IMR-90 (cell line): ENCODE data around the gene GLYATL2. TPM values are rescaled to one million over a fixed set of nuclear protein-coding genes. Genes with fewer than 3 reads are reported as not detected.

ENCODE experiments used
- ATAC-seq: fragments of 200-7000 bp; cut with Tn5 transposase; 2 replicates; pipeline ENCODE4 v1.9.1; 2020; ENCODE audit warnings: low read depth, mild to moderate bottlenecking, moderate library complexity
- BruUV-seq: library from RNA; stranded (reverse); fragments of 400-500 nt; replicated peaks from 2 replicates; lab custom pipeline; 2021; lab: Mats Ljungman, UMichigan
- CTCF ChIA-PET: fragments of 300-600 bp; formaldehyde crosslinking; extraction: SDS; loops from one replicate; lab custom pipeline; 2021; ENCODE audit warnings: antibody characterized with exemption; lab: Yijun Ruan, JAX
- POLR2A ChIA-PET: fragments of 300-600 bp; sonication (Branson Sonifier 250); formaldehyde crosslinking; loops from one replicate; lab custom pipeline; 2022; ENCODE audit warnings: antibody characterized with exemption; ENCODE audit not compliant: unreplicated experiment; lab: Charles Lee
- DNase-seq: peaks from one replicate; pipeline ENCODE4 v3.0.0; 2013
- H2AFZ ChIP-seq: replicated peaks from 2 replicates; pipeline ENCODE3; 2013; ENCODE audit warnings: low read length, mild to moderate bottlenecking; ENCODE audit not compliant: poor library complexity
- H2AK5ac ChIP-seq: 2 replicates; pipeline ENCODE4 v1.6.1; 2013; ENCODE audit warnings: low read depth, low read length, inconsistent platforms
- H2AK9ac ChIP-seq: replicated peaks from 2 replicates; pipeline ENCODE3; 2013; ENCODE audit warnings: mild to moderate bottlenecking, low read depth, low read length, moderate library complexity; ENCODE audit not compliant: poor library complexity
- H2BK120ac ChIP-seq: 2 replicates; pipeline ENCODE4 v1.6.1; 2013; ENCODE audit warnings: low read depth, low read length, inconsistent platforms
- H2BK15ac ChIP-seq: 3 replicates; pipeline ENCODE4 v1.6.1; 2013; ENCODE audit warnings: low read depth, low read length, inconsistent platforms
- H2BK20ac ChIP-seq: 2 replicates; pipeline ENCODE4 v1.6.1; 2013; ENCODE audit warnings: low read depth, mild to moderate bottlenecking, inconsistent platforms, low read length, moderate library complexity
- H2BK5ac ChIP-seq: 2 replicates; pipeline ENCODE4 v1.6.1; 2013; ENCODE audit warnings: mild to moderate bottlenecking, low read depth, low read length, inconsistent platforms; ENCODE audit not compliant: poor library complexity, severe bottlenecking
- H3K14ac ChIP-seq: replicated peaks from 2 replicates; pipeline ENCODE4 v1.6.1; 2013; ENCODE audit warnings: low read depth, low read length, inconsistent platforms
- H3K18ac ChIP-seq: 2 replicates; pipeline ENCODE4 v1.6.1; 2013; ENCODE audit warnings: low read depth, low read length, control low read depth
- H3K23ac ChIP-seq: 2 replicates; pipeline ENCODE4 v1.6.1; 2013; ENCODE audit warnings: low read depth, low read length, inconsistent platforms
- H3K27ac ChIP-seq: 2 replicates; pipeline ENCODE4 v1.5.1; 2013; ENCODE audit warnings: mild to moderate bottlenecking, control low read depth, low read length; ENCODE audit not compliant: insufficient read depth
- H3K27me3 ChIP-seq: 2 replicates; pipeline ENCODE4 v1.6.1; 2013; ENCODE audit warnings: low read length; ENCODE audit not compliant: control insufficient read depth, insufficient read depth
- H3K36me3 ChIP-seq: 2 replicates; pipeline ENCODE4 v1.6.1; 2013; ENCODE audit warnings: low read length, mixed read lengths; ENCODE audit not compliant: control insufficient read depth, insufficient read depth
- H3K4ac ChIP-seq: 2 replicates; pipeline ENCODE4 v1.6.1; 2013; ENCODE audit warnings: low read depth, low read length, inconsistent platforms
- H3K4me1 ChIP-seq: 2 replicates; pipeline ENCODE4 v1.6.1; 2013; ENCODE audit warnings: low read length, mixed read lengths; ENCODE audit not compliant: control insufficient read depth, insufficient read depth
- H3K4me2 ChIP-seq: 2 replicates; pipeline ENCODE4 v1.6.1; 2013; ENCODE audit warnings: low read depth, mild to moderate bottlenecking, control low read depth, low read length, moderate library complexity
- H3K4me3 ChIP-seq: 2 replicates; pipeline ENCODE4 v1.5.1; 2013; ENCODE audit warnings: low read depth, mild to moderate bottlenecking, control low read depth, low read length, moderate library complexity; ENCODE audit not compliant: insufficient read depth
- H3K56ac ChIP-seq: 2 replicates; pipeline ENCODE4 v1.6.1; 2013; ENCODE audit warnings: low read length, inconsistent platforms; ENCODE audit not compliant: insufficient read depth; ENCODE audit errors: extremely low read depth
- H3K79me1 ChIP-seq, 2 experiments: 2 replicates each; pipeline ENCODE4 v1.6.1; 2013; ENCODE audit warnings: low read length in 2 of 2, inconsistent platforms in 1 of 2, low read depth in 1 of 2
- H3K9ac ChIP-seq: 2 replicates; pipeline ENCODE4 v1.6.1; 2013; ENCODE audit warnings: low read depth, low read length, control low read depth
- H3K9me1 ChIP-seq: 2 replicates; pipeline ENCODE4 v1.6.1; 2013; ENCODE audit warnings: low read length, inconsistent platforms; ENCODE audit not compliant: insufficient read depth
- H3K9me3 ChIP-seq: 2 replicates; pipeline ENCODE4 v1.6.1; 2013; ENCODE audit warnings: low read length; ENCODE audit not compliant: control insufficient read depth, insufficient read depth
- H4K20me1 ChIP-seq: 2 replicates; pipeline ENCODE4 v1.6.1; 2013; ENCODE audit warnings: low read length, inconsistent platforms; ENCODE audit not compliant: insufficient read depth
- H4K5ac ChIP-seq: 2 replicates; pipeline ENCODE4 v1.6.1; 2013; ENCODE audit warnings: mild to moderate bottlenecking, low read depth, low read length, control low read depth
- H4K8ac ChIP-seq, 2 experiments: 2 replicates each; pipeline ENCODE4 v1.6.1; 2013; ENCODE audit warnings: low read depth in 2 of 2, low read length in 2 of 2, control low read depth in 1 of 2, inconsistent platforms in 1 of 2
- H4K91ac ChIP-seq: 2 replicates; pipeline ENCODE4 v1.6.1; 2013; ENCODE audit warnings: low read depth, low read length, inconsistent platforms; ENCODE audit not compliant: insufficient read depth
- BHLHE40 ChIP-seq: fragments of 150-350 bp; IDR thresholded peaks from 2 replicates; pipeline ENCODE4 v1.6.1; 2016; ENCODE audit warnings: mild to moderate bottlenecking, low read depth, low read length
- CEBPB ChIP-seq: IDR thresholded peaks from 2 replicates; pipeline ENCODE4 v1.6.1; 2012; ENCODE audit warnings: low read depth, low read length, improper control_type of control experiment
- CHD1 ChIP-seq: IDR thresholded peaks from 2 replicates; pipeline ENCODE4 v1.6.1; 2012; ENCODE audit warnings: low read depth, low read length, improper control_type of control experiment
- CTCF ChIP-seq: conservative IDR thresholded peaks from 2 replicates; pipeline ENCODE4 v1.5.1; 2012; ENCODE audit warnings: mild to moderate bottlenecking, low read depth, low read length, improper control_type of control experiment
- ELK1 ChIP-seq: fragments of 150-350 bp; IDR thresholded peaks from 2 replicates; pipeline ENCODE4 v1.6.1; 2016; ENCODE audit warnings: low read depth, mild to moderate bottlenecking, low read length, moderate library complexity, borderline replicate concordance
- FOS ChIP-seq: fragments of 150-350 bp; IDR thresholded peaks from 2 replicates; pipeline ENCODE4 v1.6.1; 2016; ENCODE audit warnings: low read depth, low read length
- MAFK ChIP-seq: IDR thresholded peaks from 2 replicates; pipeline ENCODE4 v1.6.1; 2012; ENCODE audit warnings: low read depth, low read length, improper control_type of control experiment
- MAZ ChIP-seq: IDR thresholded peaks from 2 replicates; pipeline ENCODE4 v1.6.1; 2012; ENCODE audit warnings: low read depth, mild to moderate bottlenecking, low read length, improper control_type of control experiment, moderate library complexity, borderline replicate concordance
- MXI1 ChIP-seq: IDR thresholded peaks from 2 replicates; pipeline ENCODE4 v1.6.1; 2012; ENCODE audit warnings: low read depth, mild to moderate bottlenecking, low read length, moderate library complexity, borderline replicate concordance
- NFE2L2 ChIP-seq: fragments of 150-350 bp; IDR thresholded peaks from 2 replicates; pipeline ENCODE4 v1.6.1; 2016; ENCODE audit warnings: low read depth, mild to moderate bottlenecking, low read length
- POLR2A ChIP-seq: IDR thresholded peaks from 2 replicates; pipeline ENCODE4 v1.6.1; 2012; ENCODE audit warnings: mild to moderate bottlenecking, low read depth, low read length
- RAD21 ChIP-seq: IDR thresholded peaks from 2 replicates; pipeline ENCODE4 v1.6.1; 2012; ENCODE audit warnings: low read length, improper control_type of control experiment
- RCOR1 ChIP-seq: IDR thresholded peaks from 2 replicates; pipeline ENCODE4 v1.6.1; 2012; ENCODE audit warnings: mild to moderate bottlenecking, low read length, improper control_type of control experiment; ENCODE audit not compliant: insufficient replicate concordance
- RFX5 ChIP-seq: IDR thresholded peaks from 2 replicates; pipeline ENCODE4 v1.8.0; 2012; ENCODE audit warnings: low read depth, mild to moderate bottlenecking, low read length, moderate library complexity
- SMC3 ChIP-seq: fragments of 150-350 bp; IDR thresholded peaks from 2 replicates; pipeline ENCODE4 v1.6.1; 2016; ENCODE audit warnings: low read depth, mild to moderate bottlenecking, antibody characterized with exemption, low read length, moderate library complexity
- USF2 ChIP-seq: fragments of 150-350 bp; IDR thresholded peaks from 2 replicates; pipeline ENCODE4 v1.6.1; 2017; ENCODE audit warnings: mild to moderate bottlenecking, antibody characterized with exemption, low read length, low read depth
- WGBS, 2 experiments: methylation state at CpG; one replicate each; pipeline versions ENCODE4 v1.1.5 to v1.1.7; 2013; ENCODE audit warnings: missing lambda C conversion rate in 2 of 2; ENCODE audit not compliant: insufficient read length in 1 of 2; ENCODE audit errors: extremely low coverage in 2 of 2; 5-methylcytosine and 5-hydroxymethylcytosine counted together
- dilution Hi-C: fragments of 300-500 bp; cut with HindIII; formaldehyde crosslinking; loops from one replicate; pipeline ENCODE4 v1.14.3; 2018; ENCODE audit warnings: low sequenced_read_pairs; ENCODE audit not compliant: unreplicated experiment
- in situ Hi-C: fragments of 300-500 bp; cut with MboI; formaldehyde crosslinking; loops from 3 replicates; pipeline ENCODE4 v1.14.3; 2019; ENCODE audit warnings: low sequenced_read_pairs, inconsistent platforms, mixed read lengths
- intact Hi-C: fragments of 100-400 bp; cut with micrococcal nuclease; formaldehyde crosslinking; loops from 2 replicates; pipeline ENCODE4 v1.10.0; 2022
- polyA plus RNA-seq, 3 experiments: library from polyadenylated mRNA; depleted of rRNA; stranded (reverse); fragments of >200 nt; gene quantifications; 2 replicates each; pipeline ENCODE4 v1.2.3, GENCODE V29; 2012; ENCODE audit warnings: low replicate concordance in 1 of 3
- total RNA-seq: library from RNA; depleted of rRNA; stranded (reverse); fragments of >200 nt; gene quantifications from 2 replicates; pipeline ENCODE4 v1.2.3, GENCODE V29; 2012

The GLYATL2 gene
- total and polyA plus RNA-seq, 2 of the 4 experiments (the other 2 are of a cell fraction) = 0.36 to 0.77 TPM

GRCh38 chr11:58863697-58864096 is 19.2 kb upstream of the GLYATL2 start:
- no peaks in the 10 kb centered on the region for H3K9me1 ChIP-seq
- no peaks in the 10 kb centered on the region; the same call in 1 of the 2 replicates for H3K9me3 ChIP-seq
- dilution Hi-C loops (no loop called here), intact Hi-C loops (no loop called here), in situ Hi-C loops (loop anchor here (25.0 kb wide), 1 partner anchor 99 kb away; no protein-coding TSS in a partner anchor)
- H3K36me3 ChIP-seq = no peaks in the 10 kb centered on the region
- H4K91ac ChIP-seq = no peak overlapping the region
- H3K27me3 ChIP-seq = no peaks in the 10 kb centered on the region
- no peak overlapping the region for H3K4me2 ChIP-seq
- H2BK20ac ChIP-seq = no peak overlapping the region
- H2BK5ac ChIP-seq = no peak overlapping the region
- H2BK15ac ChIP-seq = no peak overlapping the region
- no peak overlapping the region for H3K4me3 ChIP-seq
- POLR2A ChIA-PET = no interaction called here
- H2AK9ac ChIP-seq = no peak overlapping the region
- WGBS, 2 experiments = 67% methylated on average over 1 of the region's 1 CpG; no CpG with 5 or more reads in 1 of the 2 experiments
- H2AFZ ChIP-seq = no peak overlapping the region
- no peak overlapping the region for H3K23ac ChIP-seq
- H4K20me1 ChIP-seq = no peaks in the 10 kb centered on the region
- H3K9ac ChIP-seq = no peak overlapping the region
- H3K27ac ChIP-seq = no peak overlapping the region
- no peak overlapping the region for H3K18ac ChIP-seq
- DNase-seq (no peak), ATAC-seq (no peak)
- H2BK120ac ChIP-seq = no peak overlapping the region
- H4K5ac ChIP-seq = no peak overlapping the region
- H3K4ac ChIP-seq = no peak overlapping the region
- H3K4me1 ChIP-seq = no peaks in the 10 kb centered on the region
- no peak overlapping the region for H3K56ac ChIP-seq
- no peak overlapping the region for H4K8ac ChIP-seq
- no peak overlapping the region for H2AK5ac ChIP-seq
- TF ChIP-seq FOS (no peak), CEBPB (no peak), MAZ (no peak), POLR2A (no peak), CTCF (no peak), RFX5 (no peak), RAD21 (no peak), ELK1 (no peak), USF2 (no peak), MXI1 (no peak), MAFK (no peak), NFE2L2 (no peak), RCOR1 (no peak), BHLHE40 (no peak), SMC3 (no peak), CHD1 (no peak)
- CTCF ChIA-PET = no interaction called here
- no peaks in the 10 kb centered on the region for H3K79me1 ChIP-seq
- BruUV-seq = no TSS peak
- H3K14ac ChIP-seq = no peak overlapping the region
